Dedifferentiated amniotic fluid mesenchymal stem cell (primary cell): ENCODE results near the gene BMP8B.
"Not testable (repeated sequence)": the region's sequence is repeated elsewhere in the genome, so short reads cannot be mapped to it uniquely, and the experiment has no call there.

Experiments
- DNase-seq: peaks from one replicate; pipeline ENCODE4 v3.0.0-alpha.2; 2016; ENCODE audit errors: extremely low spot score

BMP8B gene

GRCh38 chr1:39788758-39789570 is at the start of gene BMP8B:
Gene BMP8B (minus strand): TSS chr1:39788865. CDS start chr1:39788485, 380 bp downstream.
- no peak for DNase-seq

GRCh38 chr1:39836595-39837110 is 48.0 kb upstream of the BMP8B start:
- no peak for DNase-seq

- DNase-seq = no peak
Measured at GRCh38 chr1:39835935-39836594, 47.4 kb upstream of the BMP8B start.

GRCh38 chr1:39835110-39835509 is 46.4 kb upstream of the BMP8B start:
- DNase-seq = no peak

GRCh38 chr1:39833621-39834385 is 45.1 kb upstream of the BMP8B start:
- no peak for DNase-seq

- DNase-seq = no peak
Measured at GRCh38 chr1:39833121-39833520, 44.5 kb upstream of the BMP8B start.

GRCh38 chr1:39832294-39832693 is 43.6 kb upstream of the BMP8B start:
- no peak for DNase-seq

GRCh38 chr1:39829791-39830533 is 41.3 kb upstream of the BMP8B start:
- no peak for DNase-seq

GRCh38 chr1:39828734-39829133 is 40.1 kb upstream of the BMP8B start:
- no peak for DNase-seq

GRCh38 chr1:39828255-39828654 is 39.6 kb upstream of the BMP8B start:
- DNase-seq = not testable (repeated sequence)

GRCh38 chr1:39827201-39827600 is 38.5 kb upstream of the BMP8B start:
- no peak for DNase-seq

GRCh38 chr1:39826583-39826982 is 37.9 kb upstream of the BMP8B start:
- no peak for DNase-seq

GRCh38 chr1:39825432-39825941 is 36.8 kb upstream of the BMP8B start:
- DNase-seq = no peak

- not testable (repeated sequence) for DNase-seq
Measured at GRCh38 chr1:39823450-39823849, 34.8 kb upstream of the BMP8B start.

GRCh38 chr1:39822146-39822545 is 33.5 kb upstream of the BMP8B start:
- no peak for DNase-seq

GRCh38 chr1:39819091-39819812 is 30.6 kb upstream of the BMP8B start:
- DNase-seq = no peak

- DNase-seq = no peak
Measured at GRCh38 chr1:39818482-39818881, 29.8 kb upstream of the BMP8B start.

- not testable (repeated sequence) for DNase-seq
Measured at GRCh38 chr1:39817091-39817932, 28.6 kb upstream of the BMP8B start.

- peak; percentile 67 for DNase-seq
Measured at GRCh38 chr1:39816415-39817090, 27.9 kb upstream of the BMP8B start.
